B cell (primary cell): ENCODE measurements around the gene ELF1. TPM values are rescaled to one million over a fixed set of nuclear protein-coding genes. Genes with fewer than 3 reads are reported as not detected.

Experiments
- ATAC-seq: fragments of 200-7000 bp; cut with Tn5 transposase; one replicate; pipeline ENCODE4 v1.10.0; 2021; ENCODE audit warnings: low read depth, mild to moderate bottlenecking, moderate number of reproducible peaks, moderate library complexity
- CTCF ChIA-PET: fragments of 350-600 bp; sonication (Branson Sonifier 250); formaldehyde crosslinking; loops from one replicate; lab custom pipeline; 2021; ENCODE audit warnings: antibody characterized with exemption, inconsistent platforms; lab: Charles Lee
- POLR2A ChIA-PET: fragments of 350-600 bp; sonication (Branson Sonifier 250); formaldehyde crosslinking; loops from one replicate; lab custom pipeline; 2021; ENCODE audit warnings: antibody characterized with exemption; lab: Charles Lee
- DNase-seq: peaks from one replicate; pipeline ENCODE4 v3.0.0; 2013
- H2AFZ ChIP-seq: 2 replicates; pipeline ENCODE4 v1.6.1; 2012; ENCODE audit warnings: mild to moderate bottlenecking, low read depth, low read length; ENCODE audit not compliant: insufficient read depth, poor library complexity, severe bottlenecking
- H3K27ac ChIP-seq, 2 donors: 1 replicate in 1 of 2; 2 replicates in 1 of 2; pipeline ENCODE4 v1.5.1; 2012 to 2013; ENCODE audit warnings: low read length in 2 of 2, mild to moderate bottlenecking in 2 of 2, moderate library complexity in 1 of 2
- H3K27me3 ChIP-seq, 4 experiments: fragments of 200-600 bp in 1 of 4; sonication (generic) in 1 of 4; replicated peaks in 1 of 4; 1 replicate in 2 of 4; 2 replicates in 2 of 4; pipeline versions ENCODE4 v1.6.1 to v1.7.0; 2013 to 2016; ENCODE audit warnings: low read length in 3 of 4, mild to moderate bottlenecking in 2 of 4, mixed read lengths in 1 of 4, moderate library complexity in 1 of 4; ENCODE audit not compliant: insufficient read depth in 4 of 4, control insufficient read depth in 3 of 4; ENCODE audit errors: control extremely low read depth in 1 of 4
- H3K36me3 ChIP-seq, 2 experiments: replicated peaks in 1 of 2; 1 replicate in 1 of 2; 2 replicates in 1 of 2; pipeline versions ENCODE4 v1.6.1 to v1.7.1; 2013; ENCODE audit warnings: low read length in 1 of 2; ENCODE audit not compliant: insufficient read depth in 2 of 2, control insufficient read depth in 1 of 2; ENCODE audit errors: control extremely low read depth in 1 of 2, extremely low read depth in 1 of 2
- H3K4me1 ChIP-seq, 2 donors: fragments of 200-600 bp in 1 of 2; sonication (generic) in 1 of 2; 1 replicate in 1 of 2; 2 replicates in 1 of 2; pipeline versions ENCODE4 v1.5.1 to v1.6.1; 2013 to 2017; ENCODE audit warnings: low read length in 2 of 2; ENCODE audit not compliant: control insufficient read depth in 2 of 2, insufficient read depth in 2 of 2
- H3K4me2 ChIP-seq: replicated peaks from 2 replicates; pipeline ENCODE3; 2012; ENCODE audit warnings: mild to moderate bottlenecking, low read depth, low read length; ENCODE audit not compliant: poor library complexity, severe bottlenecking
- H3K4me3 ChIP-seq, 5 experiments: fragments of 200-600 bp in 1 of 5; sonication (generic) in 1 of 5; 1 replicate in 3 of 5; 2 replicates in 2 of 5; pipeline versions ENCODE4 v1.5.1 to v1.7.0; 2011 to 2016; ENCODE audit warnings: low read length in 4 of 5, mild to moderate bottlenecking in 4 of 5, low read depth in 2 of 5, control low read depth in 1 of 5, moderate library complexity in 1 of 5; ENCODE audit not compliant: insufficient read depth in 1 of 5; ENCODE audit errors: control extremely low read depth in 1 of 5, extremely low read depth in 1 of 5
- H3K79me2 ChIP-seq: fragments of 200-600 bp; sonication (generic); one replicate; pipeline ENCODE4 v1.6.0; 2016; ENCODE audit warnings: low read length; ENCODE audit not compliant: control insufficient read depth, insufficient read depth
- H3K9ac ChIP-seq: fragments of 200-600 bp; sonication (generic); 2 replicates; pipeline ENCODE4 v1.6.1; 2017; ENCODE audit warnings: mild to moderate bottlenecking, low read length, moderate library complexity
- H3K9me3 ChIP-seq, 3 donors: one replicate each; pipeline versions ENCODE4 v1.6.1 to v1.7.1; 2013; ENCODE audit warnings: low read length in 2 of 3; ENCODE audit not compliant: control insufficient read depth in 2 of 3, insufficient read depth in 1 of 3; ENCODE audit errors: control extremely low read depth in 1 of 3
- H4K20me1 ChIP-seq: 2 replicates; pipeline ENCODE4 v1.6.0; 2012; ENCODE audit warnings: mild to moderate bottlenecking, low read length; ENCODE audit not compliant: insufficient read depth, control insufficient read depth, poor library complexity, severe bottlenecking
- H3K27ac Mint-ChIP-seq: one replicate; pipeline ENCODE4 v1.8.0; 2021; ENCODE audit warnings: mixed read lengths
- H3K27me3 Mint-ChIP-seq: one replicate; pipeline ENCODE4 v1.8.0; 2021; ENCODE audit warnings: mixed read lengths
- H3K4me1 Mint-ChIP-seq: one replicate; pipeline ENCODE4 v1.8.0; 2021; ENCODE audit warnings: mixed read lengths
- H3K4me3 Mint-ChIP-seq: one replicate; pipeline ENCODE4 v1.8.0; 2021; ENCODE audit warnings: mixed read lengths
- H3K9me3 Mint-ChIP-seq: one replicate; pipeline ENCODE4 v1.8.0; 2022; ENCODE audit warnings: mixed read lengths; ENCODE audit not compliant: insufficient read depth
- EZH2 ChIP-seq: IDR thresholded peaks from 2 replicates; pipeline ENCODE4 v1.6.1; 2012; ENCODE audit warnings: borderline replicate concordance, low read depth, mild to moderate bottlenecking, moderate library complexity, low read length; ENCODE audit not compliant: insufficient read depth, poor library complexity, severe bottlenecking
- WGBS: methylation state at CpG from one replicate; pipeline ENCODE4 v1.1.5; 2013; ENCODE audit warnings: missing lambda C conversion rate; ENCODE audit not compliant: insufficient coverage; 5-methylcytosine and 5-hydroxymethylcytosine counted together
- intact Hi-C: fragments of 100-400 bp; cut with micrococcal nuclease; formaldehyde crosslinking; loops from one replicate; pipeline ENCODE4 v1.10.0; 2022
- polyA plus RNA-seq: library from polyadenylated mRNA; depleted of rRNA; stranded (reverse); fragments of >200 nt; gene quantifications from 2 replicates; pipeline ENCODE4 v1.2.3, GENCODE V29; 2012
- total RNA-seq, 2 donors: library from RNA; stranded (reverse); fragments of 120-200 nt in 1 of 2; gene quantifications; 1 replicate in 1 of 2; 2 replicates in 1 of 2; pipeline versions ENCODE4 v1.2.3 to v1.2.4, GENCODE V29; 2013 to 2022
- TF ChIP-seq, protein P1 (sequence below): fragments of 200-600 bp; IDR thresholded peaks from one replicate; pipeline ENCODE4 v1.8.0; 2022; ENCODE audit warnings: antibody characterized with exemption, mild to moderate bottlenecking

The ELF1 gene
- total and polyA plus RNA-seq, 2 donors (not counting 1 experiment from before 2014, with no cell fraction given), result 62.0 to 186 TPM

GRCh38 chr13:41026788-41027187 is 7.7 kb upstream of the ELF1 start:
- Histone ChIP-seq H3K4me2 (no peak overlapping the region), H3K9me3 (no peaks in the 10 kb centered on the region), H3K9ac (no peak overlapping the region), H2AFZ (no peak overlapping the region), H4K20me1 (no peaks in the 10 kb centered on the region), H3K4me3 (no peak overlapping the region), H3K27me3 (no peaks in the 10 kb centered on the region), H3K79me2 (peaks cover 89% of the 10 kb centered on the region), H3K4me1 (peaks cover 2 to 3% of the 10 kb centered on the region in 2 donors), H3K36me3 (peaks cover 0 to 3% of the 10 kb centered on the region in 2 experiments), H3K27ac (no peak overlapping the region)
- no peak overlapping the region for H3K27ac Mint-ChIP-seq
- H3K9me3 Mint-ChIP-seq, result no peaks in the 10 kb centered on the region
- H3K27me3 Mint-ChIP-seq, result no peaks in the 10 kb centered on the region
- DNase-seq (no peak), ATAC-seq (no peak)
- intact Hi-C loops, result no loop called here
- TF ChIP-seq, protein P1, sequence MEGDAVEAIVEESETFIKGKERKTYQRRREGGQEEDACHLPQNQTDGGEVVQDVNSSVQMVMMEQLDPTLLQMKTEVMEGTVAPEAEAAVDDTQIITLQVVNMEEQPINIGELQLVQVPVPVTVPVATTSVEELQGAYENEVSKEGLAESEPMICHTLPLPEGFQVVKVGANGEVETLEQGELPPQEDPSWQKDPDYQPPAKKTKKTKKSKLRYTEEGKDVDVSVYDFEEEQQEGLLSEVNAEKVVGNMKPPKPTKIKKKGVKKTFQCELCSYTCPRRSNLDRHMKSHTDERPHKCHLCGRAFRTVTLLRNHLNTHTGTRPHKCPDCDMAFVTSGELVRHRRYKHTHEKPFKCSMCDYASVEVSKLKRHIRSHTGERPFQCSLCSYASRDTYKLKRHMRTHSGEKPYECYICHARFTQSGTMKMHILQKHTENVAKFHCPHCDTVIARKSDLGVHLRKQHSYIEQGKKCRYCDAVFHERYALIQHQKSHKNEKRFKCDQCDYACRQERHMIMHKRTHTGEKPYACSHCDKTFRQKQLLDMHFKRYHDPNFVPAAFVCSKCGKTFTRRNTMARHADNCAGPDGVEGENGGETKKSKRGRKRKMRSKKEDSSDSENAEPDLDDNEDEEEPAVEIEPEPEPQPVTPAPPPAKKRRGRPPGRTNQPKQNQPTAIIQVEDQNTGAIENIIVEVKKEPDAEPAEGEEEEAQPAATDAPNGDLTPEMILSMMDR, result no peak
- no peak for TF ChIP-seq EZH2
- CTCF ChIA-PET, result interaction anchor here (1.0 to 2.7 kb wide), 2 partner anchors 31 to 52 kb away, joined by 3 to 7 read pairs; no protein-coding TSS in a partner anchor
- peaks cover 14% of the 10 kb centered on the region for H3K4me1 Mint-ChIP-seq
- no peak overlapping the region for H3K4me3 Mint-ChIP-seq
- WGBS, result 99% methylated on average over 8 of the region's 8 CpGs
- POLR2A ChIA-PET, result no interaction called here

- H4K20me1 ChIP-seq, result no peaks in the 10 kb centered on the region
- H3K9me3 Mint-ChIP-seq, result no peaks in the 10 kb centered on the region
- ChIA-PET POLR2A (no interaction called here), CTCF (interaction anchor here (1.0 to 1.1 kb wide), 2 partner anchors 29 to 32 kb away, joined by 3 to 4 read pairs; no protein-coding TSS in a partner anchor)
- no peak overlapping the region for H3K9ac ChIP-seq
- no peak overlapping the region for H2AFZ ChIP-seq
- no peak overlapping the region for H3K4me2 ChIP-seq
- no peaks in the 10 kb centered on the region for H3K9me3 ChIP-seq
- H3K27me3 Mint-ChIP-seq, result no peaks in the 10 kb centered on the region
- TF ChIP-seq, protein P1, result no peak
- TF ChIP-seq EZH2, result no peak
- H3K4me1 ChIP-seq, result peaks cover 2 to 3% of the 10 kb centered on the region in 2 donors
- peaks cover 89% of the 10 kb centered on the region for H3K79me2 ChIP-seq
- DNase-seq (no peak), ATAC-seq (no peak)
- H3K4me3 Mint-ChIP-seq, result no peak overlapping the region
- peaks cover 24% of the 10 kb centered on the region for H3K4me1 Mint-ChIP-seq
- intact Hi-C loops, result no loop called here
- no peaks in the 10 kb centered on the region for H3K27me3 ChIP-seq
- peak overlapping the region; percentile 16 for H3K27ac Mint-ChIP-seq
- no peak overlapping the region for H3K27ac ChIP-seq
- H3K4me3 ChIP-seq, result no peak overlapping the region
- H3K36me3 ChIP-seq, result peaks cover 0 to 3% of the 10 kb centered on the region in 2 experiments
- 86% methylated on average over 3 of the region's 4 CpGs for WGBS
These were observed 6.4 kb upstream of the ELF1 start for GRCh38 chr13:41025518-41025917.
